Testis (tissue), 2 donors: Measurements from ENCODE around the gene VSTM2A.

ENCODE experiments used
- CTCF ChIP-seq, 3 experiments: fragments of 450-650 bp in 2 of 3; fragments of 200-600 bp in 1 of 3; sonication (generic) in 1 of 3; IDR thresholded peaks; one replicate each; pipeline ENCODE4 v1.5.1; 2016 to 2019; ENCODE audit warnings: antibody characterized with exemption in 3 of 3, mild to moderate bottlenecking in 2 of 3, moderate library complexity in 1 of 3
- POLR2A ChIP-seq: fragments of 450-650 bp; IDR thresholded peaks from one replicate; pipeline ENCODE4 v1.6.1; 2017; ENCODE audit warnings: antibody characterized with exemption, mild to moderate bottlenecking, moderate library complexity

- TF ChIP-seq POLR2A: no peak
- TF ChIP-seq CTCF (IDR thresholded peaks at IDR 0.05): no peak
These were observed 4.1 kb upstream of the VSTM2A start for GRCh38 chr7:54538122-54538521.
